ENCODE results near the gene ACACB.

ACACB gene

DNA sequence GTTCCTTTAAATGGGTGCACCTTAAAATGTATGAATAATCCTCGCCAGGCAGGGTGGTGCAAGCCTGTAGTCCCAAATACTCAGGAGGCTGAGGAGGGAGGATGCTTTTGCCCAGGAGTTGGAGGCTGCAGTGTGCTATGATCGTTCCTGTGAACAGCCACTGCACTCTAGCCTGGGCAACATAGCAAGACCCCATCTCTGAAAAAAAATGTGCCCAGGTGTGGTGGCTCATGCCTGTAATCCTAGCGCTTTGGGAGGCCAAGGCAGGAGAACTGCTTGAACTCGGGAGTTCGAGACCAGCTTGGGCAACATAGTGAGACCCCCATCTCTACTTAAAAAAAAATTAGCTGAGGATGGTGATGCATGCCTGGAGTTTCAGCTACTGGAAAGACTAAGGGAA is 39.6 kb downstream of the ACACB start:
- in situ Hi-C loops (cut with HindIII; ENCODE audit: low sequenced_read_pairs): no loop called here
- DNase-seq (ENCODE audit: low read depth, low spot score): no peak

DNA sequence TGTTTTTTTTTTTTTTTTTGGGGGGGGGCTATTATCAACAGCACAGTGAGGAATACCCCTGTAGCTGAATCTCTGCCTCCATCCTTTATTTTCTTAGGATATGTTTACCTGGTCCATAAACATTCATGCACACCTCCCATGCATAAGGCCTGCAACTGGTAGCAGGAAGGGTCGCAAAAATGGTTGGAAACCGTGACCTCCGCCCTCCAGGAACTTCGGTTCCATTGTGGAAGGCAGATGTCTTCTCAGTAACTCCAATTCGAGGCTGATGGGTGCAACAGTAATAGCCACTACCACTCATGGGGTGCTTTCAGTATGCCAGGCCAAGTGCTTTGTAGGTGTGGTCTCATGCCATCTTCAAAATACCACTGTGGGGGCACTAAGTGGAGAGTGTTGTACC is 40.2 kb downstream of the ACACB start:
- DNase-seq (ENCODE audit: low read depth, low spot score): no peak
- H3K4me3 ChIP-seq (ENCODE audit: low read depth, low read length): no peak overlapping the region
- TF ChIP-seq, protein P1, sequence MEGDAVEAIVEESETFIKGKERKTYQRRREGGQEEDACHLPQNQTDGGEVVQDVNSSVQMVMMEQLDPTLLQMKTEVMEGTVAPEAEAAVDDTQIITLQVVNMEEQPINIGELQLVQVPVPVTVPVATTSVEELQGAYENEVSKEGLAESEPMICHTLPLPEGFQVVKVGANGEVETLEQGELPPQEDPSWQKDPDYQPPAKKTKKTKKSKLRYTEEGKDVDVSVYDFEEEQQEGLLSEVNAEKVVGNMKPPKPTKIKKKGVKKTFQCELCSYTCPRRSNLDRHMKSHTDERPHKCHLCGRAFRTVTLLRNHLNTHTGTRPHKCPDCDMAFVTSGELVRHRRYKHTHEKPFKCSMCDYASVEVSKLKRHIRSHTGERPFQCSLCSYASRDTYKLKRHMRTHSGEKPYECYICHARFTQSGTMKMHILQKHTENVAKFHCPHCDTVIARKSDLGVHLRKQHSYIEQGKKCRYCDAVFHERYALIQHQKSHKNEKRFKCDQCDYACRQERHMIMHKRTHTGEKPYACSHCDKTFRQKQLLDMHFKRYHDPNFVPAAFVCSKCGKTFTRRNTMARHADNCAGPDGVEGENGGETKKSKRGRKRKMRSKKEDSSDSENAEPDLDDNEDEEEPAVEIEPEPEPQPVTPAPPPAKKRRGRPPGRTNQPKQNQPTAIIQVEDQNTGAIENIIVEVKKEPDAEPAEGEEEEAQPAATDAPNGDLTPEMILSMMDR (IDR thresholded peaks at IDR 0.05; ENCODE audit: low read depth, low read length): no peak
- in situ Hi-C loops (cut with HindIII; ENCODE audit: low sequenced_read_pairs): no loop called here

More for the DNA sequence above, 39.6 kb downstream of the ACACB start:
- TF ChIP-seq, protein P1 (IDR thresholded peaks at IDR 0.05; ENCODE audit: low read depth, low read length): no peak
- H3K4me3 ChIP-seq (ENCODE audit: low read depth, low read length): no peak overlapping the region

DNA sequence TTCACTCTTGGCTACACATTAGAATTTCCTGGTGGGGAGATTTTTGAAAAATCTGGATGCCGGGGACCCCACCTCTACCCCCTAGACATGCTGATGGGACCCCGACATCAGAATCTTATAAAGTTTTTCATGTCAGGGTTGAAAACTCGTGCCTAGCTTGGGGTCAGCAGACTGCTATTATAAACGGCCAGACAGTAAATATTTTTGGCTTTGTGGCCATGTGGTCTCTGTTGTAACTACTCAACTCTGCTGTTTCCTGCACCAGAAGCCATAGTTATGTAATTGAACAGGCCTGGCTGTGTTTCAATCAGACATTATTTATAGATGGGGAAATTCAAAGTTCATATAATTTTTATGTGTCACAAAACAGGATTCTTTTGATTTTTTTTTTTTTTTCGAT is 41.6 kb downstream of the ACACB start:
- DNase-seq (ENCODE audit: low read depth, low spot score): no peak
- in situ Hi-C loops (cut with HindIII; ENCODE audit: low sequenced_read_pairs): no loop called here
- TF ChIP-seq, protein P1 (IDR thresholded peaks at IDR 0.05; ENCODE audit: low read depth, low read length): no peak
- H3K4me3 ChIP-seq (ENCODE audit: low read depth, low read length): no peak overlapping the region

DNA sequence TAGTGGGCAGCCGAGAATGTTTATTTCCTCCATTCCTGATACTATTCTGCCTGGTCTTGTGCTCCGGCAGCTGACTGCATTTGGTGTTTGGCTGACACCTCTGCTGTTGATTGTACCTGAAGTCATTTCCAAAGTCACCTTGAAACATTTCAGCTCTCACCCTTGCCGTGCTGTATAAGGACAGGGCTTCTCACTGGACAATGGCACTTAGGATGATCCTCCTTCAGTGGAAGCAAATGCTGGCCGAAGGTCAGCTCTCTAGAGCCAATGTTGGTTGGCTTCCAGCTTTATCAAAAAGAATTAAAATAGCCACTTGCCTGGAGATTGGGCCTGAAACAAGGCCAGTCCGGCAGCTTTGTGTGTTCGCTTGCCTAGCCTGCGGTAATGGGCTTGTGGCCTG is 44.0 kb downstream of the ACACB start:
- no peak for DNase-seq (ENCODE audit: low read depth, low spot score)
- TF ChIP-seq, protein P1 (IDR thresholded peaks at IDR 0.05; ENCODE audit: low read depth, low read length): no peak
- in situ Hi-C loops (cut with HindIII; ENCODE audit: low sequenced_read_pairs): no loop called here
- no peak overlapping the region for H3K4me3 ChIP-seq (ENCODE audit: low read depth, low read length)

DNA sequence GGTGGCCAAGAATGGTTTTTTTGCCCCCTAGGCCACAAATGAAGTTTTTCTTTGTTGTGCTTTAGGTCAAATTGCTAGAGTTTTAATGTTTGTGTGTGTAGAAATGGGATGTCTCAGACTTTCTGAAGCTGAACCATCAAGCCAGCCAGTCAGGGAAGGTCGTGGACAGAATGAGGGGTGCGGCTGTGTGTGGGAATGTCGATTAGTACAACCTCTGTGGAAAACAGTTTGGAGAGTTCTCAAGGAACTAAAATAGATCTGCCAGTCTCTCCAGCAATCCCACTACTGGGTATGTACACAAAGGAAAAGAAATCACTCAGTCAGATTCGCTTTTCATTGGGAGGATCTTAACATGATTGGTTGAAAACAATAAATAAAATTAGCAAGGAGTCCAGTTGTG is 44.5 kb downstream of the ACACB start:
- TF ChIP-seq, protein P1 (IDR thresholded peaks at IDR 0.05; ENCODE audit: low read depth, low read length): no peak
- in situ Hi-C loops (cut with HindIII; ENCODE audit: low sequenced_read_pairs): no loop called here
- H3K4me3 ChIP-seq (ENCODE audit: low read depth, low read length): no peak overlapping the region
- DNase-seq (ENCODE audit: low read depth, low spot score): no peak

DNA sequence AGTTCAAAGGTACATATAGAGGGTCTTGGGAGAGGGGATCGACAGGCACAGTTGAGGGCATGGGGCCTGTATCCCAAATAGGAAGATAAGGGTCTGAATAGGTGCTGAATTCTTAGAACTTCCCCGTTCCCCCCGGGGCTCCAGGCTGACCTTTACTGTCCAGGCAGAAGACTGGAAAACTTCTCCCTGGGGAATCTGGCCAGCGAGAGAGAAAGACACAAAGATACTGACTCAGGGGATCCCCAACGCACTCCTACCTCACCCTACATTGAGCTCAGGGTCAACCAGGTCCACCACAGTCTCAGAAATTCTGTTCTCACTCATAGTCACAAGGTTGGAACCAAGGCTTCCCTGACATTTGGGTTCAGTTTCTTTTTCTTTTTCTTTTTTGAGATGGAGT is 46.2 kb downstream of the ACACB start:
- in situ Hi-C loops (cut with HindIII; ENCODE audit: low sequenced_read_pairs): no loop called here
- H3K4me3 ChIP-seq (ENCODE audit: low read depth, low read length): no peak overlapping the region
- TF ChIP-seq, protein P1 (IDR thresholded peaks at IDR 0.05; ENCODE audit: low read depth, low read length): no peak
- no peak for DNase-seq (ENCODE audit: low read depth, low spot score)

DNA sequence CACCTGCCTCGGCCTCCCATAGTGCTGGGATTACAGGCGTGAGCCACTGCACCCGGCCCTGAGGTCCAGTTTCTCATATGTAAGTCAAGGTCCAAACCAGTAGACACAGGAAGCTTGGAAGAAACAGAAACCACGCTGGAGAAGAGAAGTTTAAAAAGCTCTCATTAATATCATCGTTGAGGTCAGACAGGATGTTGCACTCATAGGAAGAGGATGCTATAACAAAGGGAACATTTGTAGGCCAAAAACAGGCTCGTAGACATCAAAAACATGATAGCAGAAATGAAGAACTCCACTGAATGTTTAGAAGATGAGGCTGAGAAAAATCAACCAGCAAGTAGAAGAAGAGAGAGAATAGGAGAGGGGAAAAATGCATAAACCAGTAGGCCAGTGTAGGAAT is 46.8 kb downstream of the ACACB start:
- no peak overlapping the region for H3K4me3 ChIP-seq (ENCODE audit: low read depth, low read length)
- no peak for DNase-seq (ENCODE audit: low read depth, low spot score)
- in situ Hi-C loops (cut with HindIII; ENCODE audit: low sequenced_read_pairs): no loop called here
- TF ChIP-seq, protein P1 (IDR thresholded peaks at IDR 0.05; ENCODE audit: low read depth, low read length): no peak
